GM18499 (cell line): ENCODE measurements around the gene LSAMP.
"Not testable (repeated sequence)": the region's sequence is repeated elsewhere in the genome, so short reads cannot be mapped to it uniquely, and the experiment has no call there.

Experiments used
- ATAC-seq: cut with Tn5 transposase; IDR thresholded peaks from one replicate; pipeline ENCODE4 v1.9.1; 2021; ENCODE audit warnings: moderate number of reproducible peaks; ENCODE audit not compliant: insufficient read depth, unreplicated experiment

LSAMP gene

DNA sequence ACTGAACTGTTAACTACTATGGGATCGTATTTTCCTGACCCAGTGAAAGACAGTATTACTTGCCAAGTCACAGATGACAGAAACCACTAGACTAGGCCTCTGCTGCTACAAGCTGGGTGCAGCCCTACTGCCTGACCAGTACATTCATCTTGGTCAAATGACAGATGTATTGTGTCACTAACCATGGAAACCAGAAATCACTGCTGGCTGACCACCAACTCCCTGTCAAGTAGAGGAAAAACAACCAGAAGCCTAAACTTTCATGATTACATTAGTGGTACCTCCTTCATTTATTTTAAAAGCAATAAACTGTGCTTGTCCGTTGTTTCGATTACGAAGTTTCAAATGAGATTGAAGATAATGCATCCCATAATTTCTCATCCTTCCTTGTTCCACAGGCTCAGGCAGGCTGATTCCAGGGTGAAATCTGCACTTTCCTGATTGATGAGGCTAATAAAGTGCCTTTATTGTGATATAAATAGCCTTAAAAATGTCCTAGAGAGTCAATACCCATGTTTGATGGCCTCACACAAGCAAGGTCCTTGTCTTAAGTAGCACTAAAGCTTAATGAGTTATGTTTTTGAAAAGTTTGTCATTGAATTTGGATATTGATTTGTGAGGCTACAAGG is 309.7 kb downstream of the LSAMP start:
- ATAC-seq: no peak

DNA sequence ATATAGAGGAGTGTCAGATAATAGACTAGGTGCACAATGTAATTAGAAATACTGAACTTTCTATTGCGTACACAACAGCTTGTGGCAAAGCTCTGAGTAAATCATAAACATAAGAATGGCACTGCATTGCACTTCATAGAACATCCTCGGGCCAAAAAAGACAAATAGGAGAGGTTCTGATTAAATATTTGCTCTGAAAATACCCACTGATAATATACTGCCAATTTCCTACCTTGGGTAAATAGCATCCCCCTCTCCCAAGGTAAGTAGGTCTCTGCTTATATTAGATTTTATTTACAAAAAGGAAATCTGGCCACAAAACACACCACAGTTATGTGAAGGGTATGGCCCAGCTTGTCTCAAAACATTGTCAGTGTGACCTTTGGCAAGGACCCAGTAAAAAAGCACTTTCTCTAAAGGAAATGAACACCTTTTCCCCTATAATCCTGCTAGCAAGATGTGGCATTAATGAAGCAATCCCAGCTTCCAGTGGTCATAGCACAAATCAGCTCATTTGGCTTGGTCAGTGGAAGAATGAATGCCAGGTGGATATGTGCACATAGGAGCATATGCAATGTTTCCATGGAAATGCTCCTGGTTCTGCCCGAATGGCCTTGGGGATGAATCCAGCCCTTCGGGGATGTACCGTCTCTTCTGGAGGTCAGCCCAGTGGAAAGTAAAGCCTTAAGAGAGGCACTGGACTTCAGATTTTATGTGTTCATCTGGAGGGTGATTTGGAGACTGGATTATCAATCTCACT is 315.9 kb downstream of the LSAMP start:
- ATAC-seq: no peak

DNA sequence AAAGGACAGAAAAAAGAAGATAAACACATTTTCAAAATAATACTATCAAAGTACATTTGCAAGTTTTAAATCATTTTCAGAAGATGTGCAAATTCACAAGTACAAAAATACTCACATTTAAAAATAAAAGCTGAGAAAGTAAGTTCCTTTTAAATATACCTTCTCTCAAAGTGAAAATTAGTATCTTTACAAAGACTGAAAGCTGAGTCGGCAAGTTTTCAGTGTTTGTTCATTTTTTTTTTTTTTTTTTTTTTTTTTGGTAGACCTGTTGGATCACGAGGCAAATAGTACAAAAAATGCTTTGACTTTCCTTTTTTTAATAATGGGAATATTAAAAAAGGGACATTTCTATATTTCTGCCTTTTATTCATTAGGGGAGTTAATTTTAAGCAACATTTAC is 317.8 kb downstream of the LSAMP start:
- no peak for ATAC-seq

DNA sequence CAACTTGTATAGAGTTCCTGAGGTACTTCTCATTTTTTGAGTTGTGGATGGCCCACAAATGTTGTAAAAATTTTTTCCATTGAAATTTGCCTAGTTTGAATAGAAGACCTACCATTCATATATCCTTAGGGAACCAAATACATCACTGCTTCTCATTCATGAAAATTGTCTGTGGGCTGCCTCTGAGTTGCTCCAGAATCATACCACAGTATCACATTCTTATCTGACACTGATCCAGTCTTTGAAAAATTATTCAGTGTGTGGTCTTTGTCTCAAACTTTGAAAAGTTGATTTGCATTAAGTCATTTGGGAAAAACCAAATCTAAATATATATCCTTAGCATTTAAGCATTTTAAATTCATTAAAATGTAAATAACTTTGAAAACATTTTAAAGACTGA is 321.1 kb downstream of the LSAMP start:
- ATAC-seq: no peak

DNA sequence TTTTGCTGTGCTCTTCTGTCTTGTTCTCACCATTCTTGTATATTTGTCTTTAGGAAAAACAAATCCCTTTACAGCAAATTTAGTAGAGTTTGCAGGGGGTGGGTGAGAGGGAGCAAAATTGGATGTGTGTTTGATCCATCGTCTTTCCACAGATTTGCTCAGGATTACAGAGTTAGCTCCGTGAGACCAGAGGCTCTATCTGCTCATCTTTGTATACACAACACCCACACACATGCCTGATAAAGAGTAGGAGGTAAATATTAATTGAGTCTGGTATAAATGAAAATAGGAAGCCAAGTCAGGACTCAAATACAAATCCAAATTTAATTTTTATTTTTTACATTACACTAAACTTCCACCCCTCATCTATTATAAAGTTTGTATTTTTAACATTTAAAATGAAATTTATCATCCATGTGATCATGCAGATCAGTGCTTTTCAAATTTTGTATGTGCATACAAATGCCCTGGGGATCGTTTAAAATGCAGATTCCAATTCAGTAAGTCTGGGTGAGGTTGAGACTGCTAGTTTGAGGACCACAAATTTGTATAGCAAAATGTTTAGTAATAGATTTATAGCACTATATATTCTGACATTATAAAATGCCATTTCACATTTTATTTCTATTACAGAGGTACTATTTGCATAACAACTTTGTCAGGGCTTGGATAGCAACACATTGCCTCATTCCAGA is 326.7 kb downstream of the LSAMP start:
- ATAC-seq: no peak

DNA sequence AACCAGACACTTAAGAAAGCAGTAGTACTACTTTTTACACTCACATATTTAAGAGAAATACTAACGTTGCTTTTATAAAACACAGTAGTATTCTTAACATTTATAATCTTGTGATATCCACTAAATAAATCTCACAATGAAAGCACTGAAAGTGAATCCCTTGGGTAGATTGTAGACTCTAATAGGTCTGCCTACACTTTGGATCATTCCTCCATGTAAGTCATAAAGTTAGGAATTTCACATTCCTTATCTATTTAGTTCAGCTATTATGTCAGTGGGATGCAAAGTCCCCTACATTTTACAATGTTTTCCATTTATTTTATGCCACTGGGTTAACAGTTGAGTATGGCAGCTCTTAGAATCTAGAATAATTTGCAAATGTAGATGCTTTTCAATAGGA is 330.7 kb downstream of the LSAMP start:
- no peak for ATAC-seq

DNA sequence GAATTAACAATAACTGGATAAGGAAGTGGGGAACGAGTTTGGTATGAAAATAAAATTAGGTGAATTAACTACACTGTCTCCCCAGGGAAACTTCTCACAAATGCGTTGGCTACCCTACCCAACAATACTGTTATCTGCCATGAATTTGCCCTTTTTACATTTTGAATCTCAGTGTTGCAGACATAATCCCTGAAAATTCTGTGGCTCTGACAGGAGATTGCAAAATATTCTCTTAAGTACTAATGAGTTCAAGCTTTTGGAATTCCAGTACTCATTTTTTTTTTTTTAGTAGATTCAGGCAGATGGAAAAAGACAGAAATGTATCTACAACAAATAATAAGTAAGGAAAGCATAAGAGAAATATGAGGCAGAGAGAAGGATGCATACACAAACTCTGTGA is 332.6 kb downstream of the LSAMP start:
- ATAC-seq: no peak

DNA sequence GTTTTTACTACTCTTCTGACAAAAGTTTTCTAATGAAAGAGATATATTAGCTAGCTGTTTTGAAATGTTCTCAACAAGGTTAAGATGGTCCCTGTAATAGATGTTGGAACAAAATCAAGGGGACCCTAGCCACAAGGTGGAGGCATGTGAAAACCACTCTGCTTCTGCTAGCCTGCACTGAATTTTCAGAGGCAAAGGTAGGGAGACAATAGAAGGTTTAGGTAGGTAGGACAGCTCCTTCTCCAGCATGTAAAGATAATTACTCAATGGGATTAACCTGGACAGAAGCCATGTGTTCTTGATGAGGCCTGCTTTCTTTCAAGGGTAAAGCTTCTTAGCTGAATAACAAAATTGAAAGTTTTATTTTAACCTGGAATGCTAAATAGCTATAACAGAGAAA is 333.5 kb downstream of the LSAMP start:
- no peak for ATAC-seq

DNA sequence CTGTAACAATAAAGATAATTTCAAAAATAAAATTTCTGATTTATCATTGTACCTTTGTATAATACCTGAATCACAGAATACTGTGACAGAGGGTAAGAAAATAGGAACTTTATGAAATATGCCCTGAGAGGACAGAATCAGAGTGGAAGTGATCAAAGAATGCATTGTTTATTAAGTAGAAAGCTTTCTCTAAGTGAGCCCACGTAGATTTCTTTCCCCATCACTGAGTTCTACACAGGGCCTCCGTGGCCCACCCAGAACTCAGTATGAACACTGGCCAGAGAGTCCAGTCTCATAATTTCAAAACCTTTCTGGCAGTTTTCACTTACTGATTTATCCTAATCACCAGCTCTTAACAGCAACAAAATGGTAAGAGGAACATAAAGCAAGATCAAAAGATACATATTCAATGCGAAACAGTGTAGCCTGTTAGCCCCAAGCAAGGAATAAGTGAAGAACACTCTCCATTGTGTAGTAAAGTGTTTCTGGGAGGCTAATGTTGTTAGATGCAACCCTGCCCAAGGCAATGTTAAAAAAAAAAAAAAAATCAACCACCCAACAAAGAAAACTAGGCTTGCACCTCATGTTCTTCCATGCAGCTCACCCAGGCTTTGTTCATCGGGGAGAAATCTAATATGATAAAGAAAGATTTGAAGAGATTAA is 341.3 kb downstream of the LSAMP start:
- ATAC-seq: no peak

DNA sequence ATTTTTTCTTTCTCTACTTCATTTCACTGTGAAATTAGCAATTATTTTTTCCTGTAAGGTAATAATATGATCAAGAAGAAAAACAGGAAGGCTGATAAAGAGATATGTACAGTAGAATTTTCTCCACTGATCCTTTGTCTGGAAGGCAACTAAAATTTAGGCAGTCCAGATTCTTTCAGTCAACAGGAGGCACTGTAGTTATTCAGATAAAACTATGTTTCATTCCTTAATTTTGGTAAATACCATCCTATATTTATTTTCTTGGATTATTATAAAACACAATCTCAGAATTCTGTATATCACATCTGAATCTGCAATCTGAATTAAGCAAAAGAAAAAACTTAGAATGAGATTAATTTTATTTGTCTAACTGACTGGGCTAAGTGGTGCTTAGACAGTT is 343.2 kb downstream of the LSAMP start:
- ATAC-seq: no peak

DNA sequence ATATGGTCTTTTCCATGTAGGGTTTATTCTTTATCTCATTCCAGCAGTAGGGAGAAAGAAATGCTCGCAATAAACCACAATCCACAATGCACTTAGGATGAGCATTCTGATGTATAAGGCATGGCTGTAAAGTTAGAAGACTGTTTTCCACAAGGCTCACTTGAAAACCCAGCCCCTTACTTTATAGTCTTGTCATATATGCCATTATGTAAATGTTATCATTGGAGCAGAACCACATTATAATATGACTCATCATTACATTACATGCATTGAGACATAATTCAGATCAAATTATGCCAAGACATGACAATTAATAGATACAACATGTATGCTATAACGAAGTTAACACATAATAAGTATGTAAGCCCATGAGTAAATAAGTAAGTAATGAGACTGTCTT is 348.1 kb downstream of the LSAMP start:
- no peak for ATAC-seq

DNA sequence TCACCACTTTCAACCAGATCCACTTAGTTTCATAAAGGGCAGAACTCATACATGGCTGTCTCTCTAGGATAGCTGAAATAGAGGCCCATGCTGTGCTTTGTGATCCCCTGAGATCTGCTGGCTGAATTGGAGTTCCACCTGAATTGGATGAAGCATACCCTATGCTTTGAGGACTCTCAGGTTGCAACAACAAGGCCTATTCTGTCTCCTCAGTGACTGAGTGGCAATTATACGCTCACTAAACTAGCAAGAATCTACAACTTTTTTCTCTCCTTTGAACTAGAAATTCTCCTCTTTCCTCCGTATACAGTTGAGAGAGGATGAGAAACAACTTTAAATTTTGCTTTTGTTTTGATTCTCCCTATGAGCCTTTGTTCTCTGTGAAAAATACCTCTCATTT is 348.7 kb downstream of the LSAMP start:
- ATAC-seq: no peak

DNA sequence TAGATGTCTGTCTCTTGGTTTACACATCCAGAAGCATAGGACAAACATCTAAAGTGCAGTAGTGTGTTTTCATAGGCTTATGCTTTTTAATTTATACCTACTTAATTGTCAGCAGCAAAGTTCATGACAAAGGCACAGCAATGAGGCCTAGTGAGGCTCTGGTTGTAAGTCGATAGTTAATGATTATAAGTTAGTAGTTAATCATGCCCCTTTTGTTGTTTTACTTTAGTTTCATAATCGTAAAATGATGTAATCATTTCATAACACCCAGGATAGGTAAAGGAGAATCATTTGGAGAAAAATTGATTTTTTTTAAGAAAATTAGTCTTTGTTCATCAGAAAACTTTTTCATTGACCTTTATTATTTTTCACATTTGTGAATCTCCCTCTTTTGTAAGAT is 351.9 kb downstream of the LSAMP start:
- ATAC-seq: no peak

DNA sequence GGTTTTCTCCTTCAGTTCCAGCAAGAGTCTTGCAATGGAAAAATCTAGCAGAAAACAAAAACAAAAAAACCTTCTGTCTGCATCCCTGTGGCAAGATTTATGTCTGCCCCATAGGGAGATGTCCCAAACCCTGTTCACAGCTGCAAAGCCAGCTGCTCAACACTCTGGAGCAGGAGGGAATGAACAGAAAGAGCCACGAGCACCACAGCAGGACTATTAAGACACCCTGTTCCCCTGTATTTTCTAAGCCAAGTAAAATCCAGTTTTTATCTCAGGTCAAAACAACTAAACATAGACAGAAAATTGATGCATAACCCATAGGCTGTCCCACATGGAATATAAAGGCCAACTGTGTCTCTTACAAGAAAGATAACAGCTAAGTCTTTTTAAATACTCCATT is 357.9 kb downstream of the LSAMP start:
- ATAC-seq: no peak

DNA sequence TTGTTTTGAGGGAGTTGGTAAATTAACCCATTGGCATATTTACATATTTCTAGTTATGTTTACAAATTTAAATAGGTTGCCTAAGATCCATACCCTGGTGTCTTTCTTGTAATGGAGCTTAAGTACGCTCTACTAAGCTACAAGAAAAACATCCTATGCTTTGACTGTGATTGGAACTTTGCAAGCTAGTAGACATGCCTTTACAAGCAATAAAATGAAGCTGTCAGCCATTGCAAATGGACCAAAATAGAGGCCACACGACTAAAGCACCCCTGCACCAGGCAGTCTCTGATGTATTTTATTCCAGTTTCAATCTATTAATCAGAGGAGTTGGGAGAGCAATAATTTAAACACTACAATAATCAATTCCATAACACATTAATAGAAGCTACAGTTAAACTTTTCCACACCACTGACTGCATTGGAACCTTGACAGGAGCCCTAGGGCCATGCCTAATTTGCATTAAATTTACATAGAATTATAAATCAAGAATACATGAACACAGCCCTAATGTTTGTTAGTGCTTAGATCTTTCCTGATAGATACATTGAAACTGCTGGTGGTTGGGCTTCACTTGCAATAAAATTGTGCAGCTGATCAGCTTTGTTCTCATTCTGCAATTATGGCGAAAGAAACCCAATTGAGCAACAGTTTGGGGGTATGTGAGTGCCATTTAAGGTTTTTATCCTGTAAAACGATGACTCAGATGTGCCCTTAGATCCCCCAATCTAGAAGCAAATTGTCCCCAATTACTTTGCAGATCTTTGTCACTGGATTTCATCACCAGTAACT is 360.1 kb downstream of the LSAMP start:
- ATAC-seq: no peak

DNA sequence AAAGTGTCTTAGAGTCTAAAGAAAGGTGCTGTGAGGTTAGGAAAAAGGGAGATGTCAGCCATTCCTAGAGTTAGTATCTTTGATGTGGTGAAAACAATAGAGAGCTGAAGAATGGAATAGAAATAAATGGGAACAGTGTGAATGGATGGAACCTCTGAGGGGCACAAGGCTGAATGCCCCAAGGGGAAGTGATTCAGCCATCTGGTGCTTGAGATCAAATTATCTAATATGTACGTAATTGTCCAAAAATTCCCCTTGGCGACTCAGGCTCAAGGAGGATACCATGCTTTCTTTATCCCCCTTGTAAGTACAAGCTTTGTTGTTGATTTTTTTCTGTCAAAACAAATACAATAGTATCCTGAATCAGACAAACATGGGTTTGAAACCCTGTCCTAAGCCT is 361.6 kb downstream of the LSAMP start:
- ATAC-seq: no peak

DNA sequence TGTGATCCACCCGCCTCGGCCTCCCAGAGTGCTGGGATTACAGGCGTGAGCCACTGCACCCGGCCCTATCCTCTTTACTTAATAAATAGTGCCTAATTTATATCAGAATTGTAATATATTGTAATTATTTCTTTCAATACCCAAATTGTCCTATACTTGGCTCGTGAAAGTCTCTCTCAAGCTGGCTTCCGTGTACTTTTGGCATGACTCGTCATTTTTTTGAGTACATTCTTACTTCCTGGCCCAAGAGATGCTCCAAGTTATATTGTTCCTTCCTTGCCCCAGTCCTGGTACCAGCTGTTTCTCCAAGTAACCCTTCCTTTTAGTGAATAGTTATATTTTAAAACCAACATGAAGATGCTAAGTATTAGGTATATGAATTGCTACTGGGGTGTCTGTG is 366.7 kb downstream of the LSAMP start:
- no peak for ATAC-seq

DNA sequence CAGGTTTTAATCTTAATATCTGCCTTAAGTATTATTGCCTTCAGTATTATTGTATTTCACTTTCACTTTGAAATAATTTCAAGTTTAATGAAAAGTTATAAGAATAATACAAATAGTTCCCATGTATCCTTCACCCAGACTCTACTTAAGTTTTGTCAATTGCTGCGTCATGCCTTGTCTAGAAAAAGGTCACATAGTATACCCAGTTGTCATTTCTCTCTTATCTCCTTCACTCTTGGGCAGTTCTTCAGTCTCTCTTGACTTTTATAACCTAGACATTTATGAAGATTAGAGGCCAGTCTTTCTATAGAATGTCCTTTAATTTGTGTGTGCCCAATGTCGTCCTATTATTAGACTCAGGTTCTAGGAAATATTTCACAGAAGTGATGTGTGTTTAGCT is 367.7 kb downstream of the LSAMP start:
- no peak for ATAC-seq

DNA sequence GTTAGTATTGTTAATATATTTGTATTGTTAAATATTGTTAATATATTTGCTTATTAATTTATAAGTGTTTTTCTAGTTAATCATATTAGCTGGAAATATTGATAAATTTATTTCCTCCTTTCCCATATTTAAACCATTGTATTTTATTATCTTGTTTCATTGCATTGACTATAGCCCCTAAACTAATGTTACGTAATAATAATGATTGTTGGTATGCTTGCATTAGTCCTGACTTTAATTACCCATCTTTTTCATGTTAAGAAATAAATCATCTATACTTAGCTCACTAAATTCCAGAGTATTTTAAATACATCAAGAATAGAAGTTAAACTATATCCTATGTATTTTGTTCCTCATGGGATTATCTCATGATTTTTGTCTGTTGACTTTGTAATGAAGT is 368.2 kb downstream of the LSAMP start:
- ATAC-seq: no peak

DNA sequence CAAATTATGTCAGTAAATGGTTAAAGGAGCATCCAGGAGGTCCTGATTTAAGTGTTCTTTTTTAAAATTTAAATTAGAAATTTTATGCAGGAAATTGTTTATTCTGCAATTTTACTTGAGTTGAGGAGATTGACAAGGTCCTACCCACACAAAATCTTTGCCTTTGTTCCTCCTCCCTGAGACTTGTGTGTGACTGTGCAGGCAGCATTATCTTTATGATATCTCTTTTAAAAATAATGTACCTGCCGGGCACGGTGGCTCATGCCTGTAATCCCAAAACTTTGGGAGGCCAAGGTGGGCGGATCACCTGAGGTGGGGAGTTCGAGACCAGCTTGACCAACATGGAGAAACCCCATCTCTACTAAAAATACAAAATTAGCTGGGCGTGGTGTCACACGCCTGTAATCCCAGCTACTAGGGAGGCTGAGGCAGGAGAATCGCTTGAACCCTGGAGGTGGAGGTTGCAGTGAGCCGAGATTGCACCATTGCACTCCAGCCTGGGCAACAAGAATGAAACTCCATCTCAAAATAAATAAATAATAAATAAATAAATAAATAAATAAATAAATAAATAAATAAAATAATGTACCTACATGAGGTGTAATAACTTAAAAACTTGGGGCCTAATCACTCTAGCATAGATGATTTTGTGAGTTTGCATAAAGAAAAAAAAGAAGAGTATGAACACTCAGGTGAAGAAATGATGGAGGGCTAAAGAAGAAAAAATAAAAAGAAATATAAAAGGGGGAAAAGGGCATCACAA is 374.6 kb downstream of the LSAMP start:
- not testable (repeated sequence) for ATAC-seq
